Retina (tissue), 1 donor: ENCODE results near the gene LSM12.
"Not testable (repeated sequence)": the region's sequence is repeated elsewhere in the genome, so short reads cannot be mapped to it uniquely, and the experiment has no call there.

Experiments used
- DNase-seq: peaks from one replicate; pipeline ENCODE4 v3.0.0-alpha.2; 2016

LSM12 gene

DNA sequence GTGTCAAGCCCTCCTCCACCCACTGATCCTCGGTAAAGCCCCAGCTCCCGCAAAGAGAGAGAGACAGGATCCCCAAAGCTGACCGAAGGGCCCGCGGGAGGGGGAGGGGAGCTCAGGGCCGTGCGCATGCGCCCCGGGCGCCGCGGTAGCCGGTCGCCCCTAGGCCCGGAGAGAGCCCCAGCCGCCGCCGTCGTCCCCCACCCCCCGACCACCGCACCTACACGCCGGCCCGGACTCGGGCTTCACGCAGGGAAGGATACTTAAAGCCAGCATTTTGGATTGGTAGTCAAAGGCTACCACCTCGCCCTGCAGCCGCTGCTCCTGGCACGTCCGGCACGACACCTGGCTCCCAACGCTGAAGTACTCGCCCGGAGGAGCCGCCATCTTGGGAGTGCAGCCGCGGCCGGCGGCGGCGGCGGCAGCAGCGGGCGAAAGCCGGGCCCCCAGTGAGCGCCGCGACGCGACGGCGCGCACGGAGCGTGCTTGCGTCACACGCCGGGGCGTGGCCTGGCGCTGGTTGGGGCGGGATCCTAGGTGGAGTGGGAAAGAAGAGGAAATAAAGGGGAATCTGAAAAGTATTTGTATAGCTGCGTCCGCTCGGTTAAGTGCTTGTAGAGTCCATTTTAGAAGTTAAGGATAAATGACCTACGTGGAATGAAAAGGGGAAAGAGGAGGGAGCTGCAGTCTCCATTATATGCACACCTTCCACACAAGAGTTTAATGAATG lies at the start of gene LSM12:
TSS of gene LSM12 (minus strand) at position 468 of the 727 bp plus-strand sequence. CDS start at position 384, 84 bp downstream.
- DNase-seq, result peak; percentile 96

GRCh38 chr17:44115585-44116415 lies 49.3 kb upstream of the LSM12 start:
- DNase-seq, result peak; percentile 58

DNA sequence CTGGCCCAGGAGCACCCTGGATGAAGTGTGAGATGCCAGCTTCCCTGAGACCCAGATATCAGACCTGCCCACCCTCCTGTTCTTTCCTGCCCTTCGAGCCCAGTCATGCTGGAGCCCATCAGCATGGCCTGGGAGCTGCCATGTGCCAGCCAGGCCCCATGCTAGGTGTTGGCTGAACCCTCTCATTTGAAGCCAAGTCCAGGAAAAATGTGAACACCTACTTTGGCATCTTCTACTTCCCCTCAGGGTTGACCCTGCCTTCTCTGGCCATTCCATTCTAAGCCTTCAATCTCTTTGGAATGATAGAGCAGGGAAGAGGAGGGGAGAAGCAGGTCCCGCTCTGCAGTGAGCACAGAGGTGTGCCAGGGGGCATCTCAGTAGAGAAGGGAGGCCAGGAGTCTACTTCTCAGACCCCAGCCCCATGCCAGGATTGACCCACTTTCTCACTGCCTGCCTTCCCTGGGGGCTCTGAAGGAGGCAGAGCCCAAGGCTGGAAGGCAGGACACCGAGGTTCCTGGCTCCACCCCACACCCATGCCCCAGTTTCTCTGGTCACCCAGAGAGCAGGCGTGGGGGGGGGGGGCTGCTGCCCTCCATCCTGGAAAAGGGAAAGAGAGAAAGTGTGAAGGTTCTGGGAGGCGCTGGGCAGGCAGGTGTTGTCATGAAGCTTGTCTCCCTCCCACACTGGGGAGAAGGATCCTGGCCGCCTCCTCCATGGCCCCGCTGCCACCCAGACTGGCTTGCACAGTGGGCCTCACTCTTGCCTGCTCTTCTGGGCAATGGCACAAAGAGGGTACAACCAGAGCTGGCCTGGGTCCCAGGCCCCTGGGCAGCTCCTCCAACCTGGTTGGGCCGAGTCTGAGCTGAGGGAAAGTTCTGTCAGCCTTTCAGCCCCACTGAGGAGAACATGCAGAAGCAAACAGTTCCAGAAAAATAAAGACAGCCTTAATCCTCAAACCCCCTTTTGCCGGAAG lies 47.7 kb upstream of the LSM12 start:
- no peak for DNase-seq

DNA sequence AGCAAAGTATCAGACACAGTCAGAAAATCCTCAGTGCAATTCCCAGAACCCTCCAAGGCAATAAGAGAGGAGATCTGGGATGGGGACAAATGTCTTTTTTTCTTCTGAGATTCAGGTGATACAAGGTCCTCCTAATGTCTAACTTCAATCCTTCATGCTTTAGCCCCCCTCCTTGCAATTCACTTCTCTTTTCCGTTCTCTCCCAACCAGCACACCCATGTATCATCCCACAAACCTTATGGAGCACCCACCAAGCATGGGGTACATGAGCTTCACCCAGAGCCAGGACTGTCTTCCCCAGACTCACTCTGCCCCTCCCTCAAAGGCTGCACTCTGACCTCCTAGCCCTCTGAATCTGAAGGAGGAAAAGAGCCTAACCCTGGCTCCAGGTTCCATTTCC lies 46.9 kb upstream of the LSM12 start:
- DNase-seq, result no peak

DNA sequence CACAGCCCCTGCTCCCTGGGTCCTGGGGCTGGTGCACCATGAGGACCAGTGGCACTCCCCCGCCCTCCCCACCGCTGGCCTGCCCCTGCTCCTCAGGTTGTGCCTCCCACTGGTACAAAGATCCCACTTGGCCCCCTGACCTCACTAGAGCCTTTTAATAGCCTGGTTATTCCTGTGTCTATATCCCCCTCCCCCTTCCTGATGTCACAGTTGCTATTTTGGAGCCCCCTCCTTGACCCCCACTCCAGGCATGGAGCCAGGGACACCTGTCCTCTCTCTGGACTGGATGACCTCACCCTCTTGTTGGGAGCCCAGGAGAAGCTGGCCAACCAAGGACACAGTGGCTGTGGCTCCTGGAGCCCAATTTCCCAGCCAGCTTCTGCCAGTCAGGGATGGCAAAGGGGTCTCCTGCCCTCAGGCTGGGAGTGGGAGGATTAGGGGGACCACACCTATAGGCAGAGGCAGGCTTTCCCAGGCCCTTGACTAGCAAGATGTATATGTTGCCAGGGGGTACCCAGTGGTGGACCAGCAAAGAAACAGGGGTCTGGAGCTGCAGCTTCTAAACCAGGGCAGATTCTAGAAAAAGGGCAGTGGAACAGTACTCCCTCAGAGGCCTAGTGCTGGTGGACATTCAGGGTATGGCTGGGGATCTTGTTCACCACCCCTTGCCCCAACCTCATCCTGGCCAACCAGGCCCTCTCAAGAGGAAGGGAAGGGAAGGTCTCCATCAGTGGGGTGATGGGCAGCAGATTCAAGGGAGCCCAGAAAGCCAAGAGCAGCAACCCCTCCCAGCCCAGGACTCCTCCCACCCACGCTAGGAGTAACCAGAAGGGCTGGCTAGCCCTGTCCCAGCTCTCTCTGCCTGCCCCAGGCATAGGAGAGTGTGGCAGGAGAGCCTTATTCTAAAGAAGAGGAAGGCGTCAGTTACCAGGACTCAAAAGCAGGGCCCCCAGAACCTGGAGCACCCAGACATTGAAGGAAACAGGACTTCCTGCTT lies 46.1 kb upstream of the LSM12 start:
- no peak for DNase-seq

GRCh38 chr17:44111777-44112176 lies 45.3 kb upstream of the LSM12 start:
- no peak for DNase-seq

DNA sequence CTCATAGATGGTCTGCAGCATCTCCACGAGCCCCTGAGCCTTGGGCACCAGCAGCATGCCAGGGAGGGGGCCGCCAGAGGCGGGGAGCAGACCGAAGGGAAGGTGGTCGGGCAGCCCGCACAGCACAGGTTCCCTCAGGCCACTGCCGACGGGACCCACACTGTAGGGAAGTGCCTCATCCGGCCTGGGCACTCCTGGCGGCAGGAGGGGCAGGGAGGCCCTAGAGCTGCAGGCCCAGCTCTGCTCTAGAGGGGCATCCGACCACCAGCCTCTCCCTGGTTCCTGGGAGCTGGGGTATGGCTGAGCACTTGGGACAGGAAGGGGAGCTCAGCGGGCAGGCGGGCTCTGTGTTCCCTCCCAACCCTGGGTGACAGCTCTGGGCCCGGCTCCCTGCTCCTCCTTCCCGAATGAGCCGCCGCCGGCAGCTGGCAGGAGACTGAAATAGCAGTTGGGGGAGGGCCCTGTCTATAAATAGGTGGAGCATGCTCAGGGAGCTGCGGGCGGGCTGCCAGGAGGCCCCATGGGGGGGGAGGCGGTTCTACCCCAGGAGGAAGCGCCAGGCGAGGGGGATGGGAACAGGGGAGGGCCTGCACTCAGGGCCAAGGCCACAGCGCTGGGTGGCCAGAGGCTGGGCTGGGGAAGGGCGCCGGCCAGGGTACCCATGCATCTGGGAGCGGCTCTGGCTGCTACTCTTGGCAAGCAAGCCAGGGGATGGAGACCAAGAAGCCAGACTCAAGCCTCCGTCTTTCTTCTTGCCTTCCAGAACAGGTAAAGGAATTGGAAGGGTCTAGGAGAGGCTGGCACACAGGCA lies 44.6 kb upstream of the LSM12 start:
- DNase-seq, result peak; percentile 80

DNA sequence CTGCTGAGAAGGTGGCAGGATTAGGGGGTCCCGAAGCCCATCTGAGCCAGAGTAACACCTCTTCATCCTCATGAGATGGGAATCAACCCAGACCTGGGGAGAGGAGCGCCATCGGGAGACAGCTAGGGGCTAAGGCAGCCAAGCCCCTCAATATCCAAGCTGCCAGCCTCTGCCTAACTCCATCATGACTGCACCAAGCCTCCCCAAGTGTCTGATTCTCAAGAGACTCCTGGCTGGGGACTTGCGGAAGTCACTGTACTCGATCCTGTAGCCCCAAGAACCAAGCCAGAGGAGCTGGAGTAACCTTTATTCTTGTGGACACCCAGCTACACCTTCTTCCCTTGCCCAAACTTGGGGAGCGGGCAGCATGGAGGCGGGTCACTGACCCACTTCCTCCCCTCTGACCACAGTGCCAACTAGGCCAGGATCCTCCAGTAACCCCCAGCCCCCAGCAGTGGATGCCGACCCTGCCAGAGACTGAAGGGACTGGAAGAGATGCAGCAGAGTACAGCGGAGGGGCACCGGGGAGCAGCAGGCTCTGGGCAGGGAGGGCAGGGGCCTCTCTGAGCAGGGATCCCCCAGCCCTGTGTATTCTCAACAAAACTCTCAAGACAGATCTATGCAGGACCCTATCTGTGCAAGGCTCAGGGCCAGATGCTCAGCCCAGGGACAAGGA lies 43.7 kb upstream of the LSM12 start:
- DNase-seq, result no peak

DNA sequence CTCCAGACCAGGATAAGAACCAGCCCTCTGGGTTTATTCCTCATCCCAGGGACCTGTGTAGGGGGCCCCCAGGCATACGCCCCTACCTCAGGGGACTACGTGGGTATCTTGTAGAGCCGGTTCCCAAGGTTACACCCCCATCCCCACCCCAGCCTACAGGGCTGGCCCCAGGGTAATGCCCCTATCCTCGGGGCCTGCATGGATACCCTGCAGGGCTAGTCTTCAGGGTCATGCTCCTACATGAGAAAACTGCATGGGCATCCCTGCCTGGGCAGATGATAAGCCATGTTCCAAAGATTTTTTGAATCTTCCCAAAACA lies 42.8 kb upstream of the LSM12 start:
- DNase-seq, result no peak

- no peak for DNase-seq
Measured at GRCh38 chr17:44108440-44109311, 42.2 kb upstream of the LSM12 start.

DNA sequence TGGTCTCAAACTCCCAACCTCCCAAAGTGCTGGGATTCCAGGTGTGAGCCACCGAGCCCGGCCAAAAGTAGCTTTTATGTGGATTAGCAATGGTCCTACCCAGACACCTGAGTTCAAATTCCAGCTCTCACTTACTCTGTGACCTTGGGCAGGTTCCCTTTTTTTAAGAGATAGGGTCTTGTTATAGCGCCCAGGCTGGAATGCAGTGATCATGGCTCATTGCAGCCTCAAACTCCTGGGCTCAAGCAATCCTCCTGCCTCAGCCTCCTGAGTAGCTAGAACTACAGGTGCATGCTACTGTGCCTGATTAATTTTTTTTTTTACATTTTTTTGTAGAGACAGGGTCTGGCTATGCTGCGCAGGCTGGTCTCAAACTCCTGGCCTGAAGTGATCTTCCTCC lies 40.3 kb upstream of the LSM12 start:
- no peak for DNase-seq

DNA sequence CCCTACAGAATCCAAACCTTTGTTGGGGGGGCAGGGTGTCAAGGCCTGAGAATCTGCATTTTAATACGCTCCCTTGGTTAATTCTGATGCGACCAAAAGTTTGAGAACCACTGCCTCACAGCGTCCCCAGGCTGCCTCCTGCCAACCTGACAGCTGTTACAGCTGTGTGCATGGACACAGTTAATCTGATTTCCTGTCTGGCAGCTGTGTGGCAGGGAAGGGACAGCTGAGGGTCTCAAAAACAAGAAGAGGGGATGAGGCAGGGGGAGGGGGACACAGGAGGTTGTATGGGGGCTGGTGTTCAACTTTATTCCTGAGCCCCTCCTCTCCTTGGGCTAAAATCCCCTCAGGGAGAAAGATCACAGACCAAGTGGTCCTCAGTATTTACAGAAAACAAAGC lies 39.5 kb upstream of the LSM12 start:
- DNase-seq, result no peak

DNA sequence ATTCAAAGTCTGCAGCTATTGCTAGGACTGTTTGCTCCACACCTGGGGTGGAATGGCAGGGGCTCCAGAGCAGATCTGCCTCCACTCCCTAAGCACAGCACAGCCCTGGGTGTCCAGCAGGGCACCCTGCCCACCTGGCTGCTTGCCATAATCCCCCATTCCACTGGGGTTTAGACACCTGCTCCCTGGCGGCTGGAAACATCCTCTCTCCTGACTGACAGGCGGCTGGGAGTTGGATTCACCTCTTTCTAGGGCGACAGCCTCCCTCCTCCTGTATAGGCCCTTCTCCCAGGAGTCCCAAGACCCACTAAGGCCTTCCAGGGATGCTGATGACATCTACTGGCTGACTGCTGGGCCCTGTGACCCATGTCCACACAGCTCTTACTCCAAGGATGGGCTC lies 39.0 kb upstream of the LSM12 start:
- no peak for DNase-seq

DNA sequence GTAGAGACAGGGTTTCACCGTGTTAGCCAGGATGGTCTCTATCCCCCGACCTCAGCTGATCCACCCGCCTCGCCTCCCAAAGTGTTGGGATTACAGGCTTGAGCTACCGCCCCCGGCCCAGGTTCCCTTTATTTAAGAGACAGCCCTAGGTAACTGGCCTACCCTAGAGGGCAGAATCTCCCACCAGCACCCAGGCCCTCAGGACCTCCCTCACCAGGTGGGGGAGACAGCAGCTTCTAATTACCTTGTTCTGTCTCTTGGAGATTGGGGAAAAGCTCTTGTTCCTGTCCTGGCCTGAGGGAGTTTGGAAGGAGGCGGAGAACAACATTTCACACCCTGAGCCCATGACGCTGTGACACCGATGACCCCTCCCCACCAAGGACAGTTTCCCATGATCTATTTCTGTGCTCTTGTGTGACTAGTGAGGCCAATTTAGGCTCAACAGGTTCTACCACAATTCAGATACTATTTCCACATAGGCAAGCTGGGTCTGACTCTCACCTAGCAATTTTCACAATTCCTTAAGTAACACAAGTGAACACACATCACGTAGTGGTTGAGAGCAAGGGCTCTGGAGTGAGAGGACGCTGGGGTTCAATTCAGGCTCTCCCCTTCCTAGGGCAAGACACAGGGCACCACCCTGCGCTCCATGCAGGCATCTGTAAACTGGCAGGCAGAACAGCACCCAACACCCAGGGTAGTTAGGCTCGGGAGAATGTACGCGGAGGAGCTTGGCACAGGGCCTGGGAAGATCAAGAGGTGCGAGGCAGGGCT lies 36.6 kb upstream of the LSM12 start:
- DNase-seq, result no peak

DNA sequence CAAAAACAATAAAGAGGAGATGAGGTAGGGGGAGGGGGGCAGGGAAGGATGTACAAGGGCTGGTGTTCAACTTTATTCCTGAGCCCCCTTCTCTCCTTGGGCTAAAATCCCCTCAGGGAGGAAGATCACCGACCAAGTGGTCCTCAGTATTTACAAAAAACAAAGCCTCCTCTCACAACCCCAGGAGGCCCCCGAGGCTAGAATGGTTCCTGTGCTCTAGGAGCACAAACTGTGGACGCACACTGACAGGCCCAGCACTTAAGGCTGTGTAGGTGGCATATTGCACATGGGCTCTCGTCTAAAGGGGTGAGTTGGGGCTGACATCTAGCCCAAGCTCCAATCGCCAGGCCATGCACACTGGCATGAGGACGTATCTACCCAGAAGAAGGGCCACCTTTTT lies 35.4 kb upstream of the LSM12 start:
- DNase-seq, result not testable (repeated sequence)

GRCh38 chr17:44097110-44097958 lies 30.9 kb upstream of the LSM12 start:
- DNase-seq, result no peak

- peak; percentile 85 for DNase-seq
Measured at GRCh38 chr17:44095647-44096496, 29.4 kb upstream of the LSM12 start.
